ENCODE data around the gene RALGDS. TPM values are rescaled to one million over a fixed set of nuclear protein-coding genes. Genes with fewer than 3 reads are reported as not detected.

The RALGDS gene
- total RNA-seq, 1 experiment from 2014 or later: 25.8 TPM

DNA sequence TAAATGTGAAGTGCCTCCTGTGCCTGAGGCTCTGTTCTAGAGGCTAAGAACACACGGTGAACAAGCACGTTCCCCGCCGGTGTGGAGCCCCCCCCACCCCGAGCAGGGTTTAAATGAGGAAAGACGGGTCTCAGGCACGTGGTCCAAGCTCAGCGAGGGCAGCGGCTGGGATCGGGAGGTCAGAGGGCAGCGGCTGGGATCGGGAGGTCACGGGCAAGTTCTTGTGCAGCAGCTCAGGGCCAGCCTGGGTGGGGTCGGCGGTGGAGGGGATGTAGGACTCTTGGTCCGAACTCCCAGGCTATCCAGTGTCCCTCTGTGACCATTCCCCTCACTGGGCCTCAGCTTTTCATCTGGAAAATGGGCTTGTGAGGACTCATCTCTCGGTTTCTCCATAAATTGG, 45.4 kb upstream of the RALGDS start:
- no peak for DNase-seq (ENCODE audit: low read depth, low spot score)

GRCh38 chr9:133165452-133165730, 44.4 kb upstream of the RALGDS start:
- no TSS peak for BruUV-seq (replicated peaks)
- intact Hi-C loops (cut with micrococcal nuclease; ENCODE audit: unreplicated experiment): no loop called here
- CTCF ChIA-PET: no interaction called here
- no peaks in the 10 kb centered on the region for H3K36me3 ChIP-seq (ENCODE audit: control insufficient read depth, insufficient read depth, low read length)
- DNase-seq (ENCODE audit: low read depth, low spot score) (no peak), ATAC-seq (no peak)
- no peaks in the 10 kb centered on the region for H3K9me3 ChIP-seq (ENCODE audit: control insufficient read depth, insufficient read depth, low read depth, low read length)
- no peak overlapping the region for H3K4me3 ChIP-seq (ENCODE audit: low read depth in 2 of 2, low read length in 2 of 2)
- in situ Hi-C loops (cut with HindIII; ENCODE audit: low pct_unique_long_range_greater_than_20kb, low sequenced_read_pairs): no loop called here
- H3K27ac ChIP-seq (ENCODE audit: low read length): no peak overlapping the region
- H3K4me1 ChIP-seq (ENCODE audit: control insufficient read depth, insufficient read depth, low read length): peaks cover 28% of the 10 kb centered on the region
- no peaks in the 10 kb centered on the region for H3K27me3 ChIP-seq (ENCODE audit: control insufficient read depth, insufficient read depth, low read length)
- TF ChIP-seq SIN3A (IDR thresholded peaks at IDR 0.05; ENCODE audit: borderline replicate concordance, insufficient read depth, low read depth, low read length): no peak
- TF ChIP-seq, protein P1, sequence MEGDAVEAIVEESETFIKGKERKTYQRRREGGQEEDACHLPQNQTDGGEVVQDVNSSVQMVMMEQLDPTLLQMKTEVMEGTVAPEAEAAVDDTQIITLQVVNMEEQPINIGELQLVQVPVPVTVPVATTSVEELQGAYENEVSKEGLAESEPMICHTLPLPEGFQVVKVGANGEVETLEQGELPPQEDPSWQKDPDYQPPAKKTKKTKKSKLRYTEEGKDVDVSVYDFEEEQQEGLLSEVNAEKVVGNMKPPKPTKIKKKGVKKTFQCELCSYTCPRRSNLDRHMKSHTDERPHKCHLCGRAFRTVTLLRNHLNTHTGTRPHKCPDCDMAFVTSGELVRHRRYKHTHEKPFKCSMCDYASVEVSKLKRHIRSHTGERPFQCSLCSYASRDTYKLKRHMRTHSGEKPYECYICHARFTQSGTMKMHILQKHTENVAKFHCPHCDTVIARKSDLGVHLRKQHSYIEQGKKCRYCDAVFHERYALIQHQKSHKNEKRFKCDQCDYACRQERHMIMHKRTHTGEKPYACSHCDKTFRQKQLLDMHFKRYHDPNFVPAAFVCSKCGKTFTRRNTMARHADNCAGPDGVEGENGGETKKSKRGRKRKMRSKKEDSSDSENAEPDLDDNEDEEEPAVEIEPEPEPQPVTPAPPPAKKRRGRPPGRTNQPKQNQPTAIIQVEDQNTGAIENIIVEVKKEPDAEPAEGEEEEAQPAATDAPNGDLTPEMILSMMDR (IDR thresholded peaks at IDR 0.05): no peak
- TF ChIP-seq, protein P2, sequence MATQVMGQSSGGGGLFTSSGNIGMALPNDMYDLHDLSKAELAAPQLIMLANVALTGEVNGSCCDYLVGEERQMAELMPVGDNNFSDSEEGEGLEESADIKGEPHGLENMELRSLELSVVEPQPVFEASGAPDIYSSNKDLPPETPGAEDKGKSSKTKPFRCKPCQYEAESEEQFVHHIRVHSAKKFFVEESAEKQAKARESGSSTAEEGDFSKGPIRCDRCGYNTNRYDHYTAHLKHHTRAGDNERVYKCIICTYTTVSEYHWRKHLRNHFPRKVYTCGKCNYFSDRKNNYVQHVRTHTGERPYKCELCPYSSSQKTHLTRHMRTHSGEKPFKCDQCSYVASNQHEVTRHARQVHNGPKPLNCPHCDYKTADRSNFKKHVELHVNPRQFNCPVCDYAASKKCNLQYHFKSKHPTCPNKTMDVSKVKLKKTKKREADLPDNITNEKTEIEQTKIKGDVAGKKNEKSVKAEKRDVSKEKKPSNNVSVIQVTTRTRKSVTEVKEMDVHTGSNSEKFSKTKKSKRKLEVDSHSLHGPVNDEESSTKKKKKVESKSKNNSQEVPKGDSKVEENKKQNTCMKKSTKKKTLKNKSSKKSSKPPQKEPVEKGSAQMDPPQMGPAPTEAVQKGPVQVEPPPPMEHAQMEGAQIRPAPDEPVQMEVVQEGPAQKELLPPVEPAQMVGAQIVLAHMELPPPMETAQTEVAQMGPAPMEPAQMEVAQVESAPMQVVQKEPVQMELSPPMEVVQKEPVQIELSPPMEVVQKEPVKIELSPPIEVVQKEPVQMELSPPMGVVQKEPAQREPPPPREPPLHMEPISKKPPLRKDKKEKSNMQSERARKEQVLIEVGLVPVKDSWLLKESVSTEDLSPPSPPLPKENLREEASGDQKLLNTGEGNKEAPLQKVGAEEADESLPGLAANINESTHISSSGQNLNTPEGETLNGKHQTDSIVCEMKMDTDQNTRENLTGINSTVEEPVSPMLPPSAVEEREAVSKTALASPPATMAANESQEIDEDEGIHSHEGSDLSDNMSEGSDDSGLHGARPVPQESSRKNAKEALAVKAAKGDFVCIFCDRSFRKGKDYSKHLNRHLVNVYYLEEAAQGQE (IDR thresholded peaks at IDR 0.05; ENCODE audit: insufficient read depth in 1 of 2, low read depth in 2 of 2, low read length in 1 of 2): no peak
- TF ChIP-seq POLR2AphosphoS5 (IDR thresholded peaks at IDR 0.05; ENCODE audit: low read depth, low read length): no peak
- no peak for TF ChIP-seq TCF7L2 (IDR thresholded peaks at IDR 0.05; ENCODE audit: low read depth, low read length)
- POLR2A ChIA-PET: no interaction called here

More for the DNA sequence above, 45.4 kb upstream of the RALGDS start:
- Histone ChIP-seq H3K27me3 (ENCODE audit: control insufficient read depth, insufficient read depth, low read length) (no peaks in the 10 kb centered on the region), H3K27ac (ENCODE audit: low read length) (no peak overlapping the region), H3K4me1 (ENCODE audit: control insufficient read depth, insufficient read depth, low read length) (peaks cover 28% of the 10 kb centered on the region), H3K4me3 (ENCODE audit: low read depth in 2 of 2, low read length in 2 of 2) (no peak overlapping the region), H3K36me3 (ENCODE audit: control insufficient read depth, insufficient read depth, low read length) (no peaks in the 10 kb centered on the region), H3K9me3 (ENCODE audit: control insufficient read depth, insufficient read depth, low read depth, low read length) (no peaks in the 10 kb centered on the region)
- intact Hi-C loops (cut with micrococcal nuclease; ENCODE audit: unreplicated experiment): no loop called here
- TF ChIP-seq, protein P2 (IDR thresholded peaks at IDR 0.05; ENCODE audit: insufficient read depth in 1 of 2, low read depth in 2 of 2, low read length in 1 of 2): no peak
- TF ChIP-seq, protein P1 (IDR thresholded peaks at IDR 0.05): no peak
- no peak for TF ChIP-seq SIN3A (IDR thresholded peaks at IDR 0.05; ENCODE audit: borderline replicate concordance, insufficient read depth, low read depth, low read length)
- TF ChIP-seq TCF7L2 (IDR thresholded peaks at IDR 0.05; ENCODE audit: low read depth, low read length): no peak
- no peak for TF ChIP-seq POLR2AphosphoS5 (IDR thresholded peaks at IDR 0.05; ENCODE audit: low read depth, low read length)
- in situ Hi-C loops (cut with HindIII; ENCODE audit: low pct_unique_long_range_greater_than_20kb, low sequenced_read_pairs): no loop called here
- no peak for ATAC-seq
- BruUV-seq (replicated peaks): no TSS peak
- CTCF ChIA-PET: no interaction called here
- POLR2A ChIA-PET: no interaction called here
